Stomach (tissue), 9 donors: ENCODE results near the gene MYO3B. TPM values are rescaled to one million over a fixed set of nuclear protein-coding genes. Genes with fewer than 3 reads are reported as not detected.

Experiments used
- DNase-seq, 2 donors: peaks; one replicate each; pipeline versions ENCODE4 v3.0.0 to v3.0.0-alpha.2; 2013 to 2019
- H3K27ac ChIP-seq, 5 donors: fragments of 200-600 bp in 4 of 5; sonication (generic) in 4 of 5; one replicate each; pipeline ENCODE4 v1.5.1; 2013 to 2019; ENCODE audit warnings: mild to moderate bottlenecking in 1 of 5, moderate library complexity in 1 of 5
- H3K27me3 ChIP-seq, 3 donors: fragments of 200-600 bp; sonication (generic); one replicate each; pipeline ENCODE4 v1.5.1; 2017 to 2019; ENCODE audit warnings: mixed run types in 1 of 3
- H3K36me3 ChIP-seq, 4 donors: fragments of 200-600 bp; sonication (generic); 1 replicate in 3 of 4; 2 replicates in 1 of 4; pipeline ENCODE4 v1.5.1; 2016 to 2019
- H3K4me1 ChIP-seq, 4 donors: fragments of 200-600 bp; sonication (generic); one replicate each; pipeline ENCODE4 v1.5.1; 2016 to 2019
- H3K4me3 ChIP-seq, 4 donors: fragments of 200-600 bp; sonication (generic) in 3 of 4; one replicate each; pipeline ENCODE4 v1.5.1; 2016 to 2019; ENCODE audit warnings: mild to moderate bottlenecking in 1 of 4
- H3K9me3 ChIP-seq, 4 donors: fragments of 200-600 bp; sonication (generic); one replicate each; pipeline ENCODE4 v1.5.1; 2016 to 2019
- EP300 ChIP-seq: sonication (generic); formaldehyde crosslinking; IDR thresholded peaks from one replicate; pipeline ENCODE4 v1.6.1; 2017; ENCODE audit warnings: antibody characterized with exemption
- POLR2A ChIP-seq, 4 donors: fragments of 450-650 bp; IDR thresholded peaks; one replicate each; pipeline ENCODE4 v1.6.1; 2016; ENCODE audit warnings: antibody characterized with exemption in 4 of 4, control low read depth in 2 of 4, mild to moderate bottlenecking in 1 of 4, moderate library complexity in 1 of 4
- POLR2AphosphoS5 ChIP-seq, 3 donors: sonication (generic); formaldehyde crosslinking; IDR thresholded peaks; one replicate each; pipeline ENCODE4 v1.6.1; 2016; ENCODE audit warnings: antibody characterized with exemption in 3 of 3
- WGBS, 5 donors: extraction: QIAGEN DNeasy Blood & Tissue Kit in 3 of 5; methylation state at CpG; one replicate each; pipeline versions ENCODE4 v1.1.5 to v1.1.7; 2013 to 2018; 5-methylcytosine and 5-hydroxymethylcytosine counted together
- intact Hi-C: fragments of 100-400 bp; cut with DNase I; formaldehyde crosslinking; loops from one replicate; pipeline ENCODE4 v1.15.1; 2023; ENCODE audit warnings: low total_unique reads
- polyA plus RNA-seq, 3 donors: library from polyadenylated mRNA; stranded (reverse); fragments of 200-250 nt; gene quantifications; one replicate each; pipeline ENCODE4 v1.2.3, GENCODE V29; 2013
- total RNA-seq, 5 donors: library from RNA; depleted of rRNA; stranded (reverse); fragments of >200 nt; gene quantifications; one replicate each; pipeline versions ENCODE4 v1.1.0 to v1.2.3, GENCODE V29; 2014 to 2016
- TF ChIP-seq, protein P1 (sequence below), 7 experiments: fragments of 450-650 bp in 4 of 7; fragments of 200-600 bp in 3 of 7; sonication (generic) in 3 of 7; IDR thresholded peaks; one replicate each; pipeline ENCODE4 v1.5.1; 2016 to 2019; ENCODE audit warnings: antibody characterized with exemption in 7 of 7, control low read depth in 2 of 7, mild to moderate bottlenecking in 1 of 7
- donor health status: healthy with polysubstance abuse.
- donor health status: Bipolar disorder and iron deficiency.
- donor health status: healthy.

The MYO3B gene
- total and polyA plus RNA-seq, 8 donors: 0.05 to 0.37 TPM; not detected in 6

GRCh38 chr2:170587922-170588321 is 410.0 kb downstream of the MYO3B start:
- WGBS, 5 donors: 67 to 84% (median 75%) methylated on average over 2 of the region's 2 CpGs
- TF ChIP-seq POLR2AphosphoS5 (IDR thresholded peaks at IDR 0.05) (no peak), POLR2A (IDR thresholded peaks at IDR 0.05) (no peak), EP300 (no peak)
- TF ChIP-seq, protein P1, sequence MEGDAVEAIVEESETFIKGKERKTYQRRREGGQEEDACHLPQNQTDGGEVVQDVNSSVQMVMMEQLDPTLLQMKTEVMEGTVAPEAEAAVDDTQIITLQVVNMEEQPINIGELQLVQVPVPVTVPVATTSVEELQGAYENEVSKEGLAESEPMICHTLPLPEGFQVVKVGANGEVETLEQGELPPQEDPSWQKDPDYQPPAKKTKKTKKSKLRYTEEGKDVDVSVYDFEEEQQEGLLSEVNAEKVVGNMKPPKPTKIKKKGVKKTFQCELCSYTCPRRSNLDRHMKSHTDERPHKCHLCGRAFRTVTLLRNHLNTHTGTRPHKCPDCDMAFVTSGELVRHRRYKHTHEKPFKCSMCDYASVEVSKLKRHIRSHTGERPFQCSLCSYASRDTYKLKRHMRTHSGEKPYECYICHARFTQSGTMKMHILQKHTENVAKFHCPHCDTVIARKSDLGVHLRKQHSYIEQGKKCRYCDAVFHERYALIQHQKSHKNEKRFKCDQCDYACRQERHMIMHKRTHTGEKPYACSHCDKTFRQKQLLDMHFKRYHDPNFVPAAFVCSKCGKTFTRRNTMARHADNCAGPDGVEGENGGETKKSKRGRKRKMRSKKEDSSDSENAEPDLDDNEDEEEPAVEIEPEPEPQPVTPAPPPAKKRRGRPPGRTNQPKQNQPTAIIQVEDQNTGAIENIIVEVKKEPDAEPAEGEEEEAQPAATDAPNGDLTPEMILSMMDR (IDR thresholded peaks at IDR 0.05): no peak
- no peak overlapping the region for H3K27ac ChIP-seq
- H3K4me3 ChIP-seq: no peak overlapping the region
- H3K36me3 ChIP-seq: no peaks in the 10 kb centered on the region
- no peaks in the 10 kb centered on the region for H3K9me3 ChIP-seq
- H3K4me1 ChIP-seq: peaks cover 0 to 7% (median 0%) of the 10 kb centered on the region in 4 donors
- intact Hi-C loops: no loop called here
- H3K27me3 ChIP-seq: no peaks in the 10 kb centered on the region
- peak in 1 of 2 donors; percentile 10 for DNase-seq

DNA sequence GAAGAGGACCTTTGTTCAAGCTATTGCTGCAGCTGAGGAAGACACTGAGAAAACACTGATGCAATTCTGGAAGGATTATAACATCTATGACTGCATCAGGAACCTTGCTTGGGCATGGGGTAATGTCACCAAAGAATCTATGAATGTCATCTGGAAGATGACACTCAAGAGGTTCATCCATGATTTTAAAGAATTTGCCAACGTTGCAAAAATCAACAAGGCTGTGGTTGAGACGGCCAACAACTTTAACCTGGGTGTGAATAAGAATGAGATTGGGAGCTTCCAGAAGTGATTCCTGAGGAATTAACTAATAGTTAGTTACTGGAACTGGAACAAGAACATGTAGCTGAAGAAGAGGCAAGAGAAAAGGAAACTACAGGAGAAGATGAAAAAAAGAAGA is 410.8 kb downstream of the MYO3B start:
- no peak overlapping the region for H3K27ac ChIP-seq
- no peak for DNase-seq
- no peak overlapping the region for H3K4me3 ChIP-seq
- H3K27me3 ChIP-seq: no peaks in the 10 kb centered on the region
- TF ChIP-seq POLR2A (IDR thresholded peaks at IDR 0.05) (no peak), POLR2AphosphoS5 (IDR thresholded peaks at IDR 0.05) (no peak)
- intact Hi-C loops: no loop called here
- peaks cover 0 to 7% (median 0%) of the 10 kb centered on the region in 4 donors for H3K4me1 ChIP-seq
- H3K36me3 ChIP-seq: no peaks in the 10 kb centered on the region
- 66 to 84% (median 76%) methylated on average over 2 of the region's 2 CpGs for WGBS, 5 donors
- no peaks in the 10 kb centered on the region for H3K9me3 ChIP-seq

- Histone ChIP-seq H3K4me1 (peaks cover 0 to 15% (median 0%) of the 10 kb centered on the region in 4 donors), H3K27ac (no peak overlapping the region), H3K36me3 (no peaks in the 10 kb centered on the region), H3K9me3 (no peaks in the 10 kb centered on the region), H3K27me3 (no peaks in the 10 kb centered on the region), H3K4me3 (no peak overlapping the region)
- TF ChIP-seq EP300: no peak
- TF ChIP-seq, protein P1 (IDR thresholded peaks at IDR 0.05): no peak
- WGBS, 5 donors: 88 to 95% (median 94%) methylated on average over 3 of the region's 3 CpGs
- no peak for DNase-seq
- intact Hi-C loops: no loop called here
Measured at GRCh38 chr2:170596576-170596975, 418.6 kb downstream of the MYO3B start.

- peak in 1 of 2 donors; percentile 61 for DNase-seq
- WGBS, 5 donors: 38 to 70% (median 67%) methylated on average over 4 of the region's 4 CpGs
- no peak for TF ChIP-seq POLR2AphosphoS5 (IDR thresholded peaks at IDR 0.05)
- TF ChIP-seq EP300: no peak
- TF ChIP-seq, protein P1 (IDR thresholded peaks at IDR 0.05): no peak
- no peak for TF ChIP-seq POLR2A (IDR thresholded peaks at IDR 0.05)
- H3K27ac ChIP-seq: peak overlapping the region in 1 of 5 donors; percentile 9
- H3K9me3 ChIP-seq: no peaks in the 10 kb centered on the region
- intact Hi-C loops: no loop called here
- H3K27me3 ChIP-seq: no peaks in the 10 kb centered on the region
- peaks cover 0 to 15% (median 0%) of the 10 kb centered on the region in 4 donors for H3K4me1 ChIP-seq
- no peaks in the 10 kb centered on the region for H3K36me3 ChIP-seq
- H3K4me3 ChIP-seq: no peak overlapping the region
Measured at GRCh38 chr2:170598067-170598395, 420.1 kb downstream of the MYO3B start.

DNA sequence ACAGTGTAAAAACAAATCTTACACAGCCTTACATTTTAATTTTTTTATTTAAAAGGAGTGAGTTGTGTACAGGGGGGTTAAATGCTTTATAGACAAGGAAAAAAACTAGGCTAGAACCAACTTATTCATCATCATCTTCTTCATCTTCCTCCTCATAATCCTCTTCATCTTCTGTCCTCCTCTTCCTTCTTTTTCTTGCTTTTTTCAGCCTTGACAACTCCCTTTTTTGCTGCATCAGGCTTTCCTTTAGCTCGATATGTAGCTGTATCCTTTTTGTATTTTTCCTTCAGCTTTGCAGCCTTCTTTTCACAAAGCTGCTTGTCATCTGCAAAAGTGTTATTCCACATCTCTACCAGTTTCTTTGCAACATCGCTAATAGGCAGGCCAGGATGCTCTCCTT is 423.5 kb downstream of the MYO3B start:
- intact Hi-C loops: no loop called here
- no peaks in the 10 kb centered on the region for H3K9me3 ChIP-seq
- H3K4me1 ChIP-seq: peaks cover 0 to 15% (median 0%) of the 10 kb centered on the region in 4 donors
- no peak overlapping the region for H3K27ac ChIP-seq
- 67 to 89% (median 88%) methylated on average over 2 of the region's 2 CpGs for WGBS, 5 donors
- H3K27me3 ChIP-seq: no peaks in the 10 kb centered on the region
- H3K36me3 ChIP-seq: no peaks in the 10 kb centered on the region
- TF ChIP-seq POLR2AphosphoS5 (IDR thresholded peaks at IDR 0.05) (no peak), EP300 (no peak), POLR2A (IDR thresholded peaks at IDR 0.05) (no peak)
- TF ChIP-seq, protein P1 (IDR thresholded peaks at IDR 0.05): no peak
- no peak for DNase-seq
- H3K4me3 ChIP-seq: no peak overlapping the region
